NCI-H2227 (cell line): ENCODE measurements around the gene BEND2.

Experiments used
- DNase-seq: peaks from one replicate; lab custom pipeline; 2025; ENCODE audit not compliant: unreplicated experiment; lab: John Stamatoyannopoulos, UW

BEND2 gene

DNA sequence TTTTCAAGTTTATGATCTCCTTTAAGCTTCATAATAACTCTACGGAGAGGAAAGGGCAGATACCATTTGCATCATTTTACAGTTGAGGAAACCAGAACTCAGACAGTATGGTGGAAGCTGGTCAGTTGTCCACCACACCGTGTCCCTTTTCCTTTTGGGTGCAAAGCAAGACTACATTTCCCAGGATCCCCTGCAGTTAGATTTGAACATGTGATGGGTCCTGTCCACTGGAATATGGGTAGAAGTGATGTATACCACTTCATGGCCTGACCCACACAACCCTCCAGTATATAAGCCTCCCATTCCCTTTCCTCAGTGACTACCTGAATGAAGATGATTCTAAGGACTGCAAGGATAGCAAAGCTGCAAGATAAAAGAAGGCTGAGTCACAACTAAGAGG is 74.7 kb downstream of the BEND2 start:
- no peak for DNase-seq

DNA sequence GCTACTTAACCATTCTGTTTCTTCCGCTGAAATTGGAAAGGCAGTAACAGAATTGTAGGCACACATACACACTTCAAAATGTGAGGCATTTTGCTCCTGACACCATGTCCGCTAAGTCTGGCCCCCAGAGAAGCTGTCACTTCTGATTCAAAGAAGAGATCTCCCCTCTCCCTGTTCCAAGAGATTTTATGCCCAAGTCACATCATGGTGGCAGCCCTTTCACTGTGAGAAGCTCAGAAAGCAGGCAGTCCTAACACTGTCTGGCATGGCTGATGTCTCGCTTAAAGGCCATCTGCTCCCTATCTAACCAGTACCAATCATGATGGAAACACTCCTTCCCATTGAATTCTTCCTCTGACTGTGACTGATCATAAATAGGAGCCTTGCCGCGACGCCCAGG is 83.9 kb downstream of the BEND2 start:
- no peak for DNase-seq

DNA sequence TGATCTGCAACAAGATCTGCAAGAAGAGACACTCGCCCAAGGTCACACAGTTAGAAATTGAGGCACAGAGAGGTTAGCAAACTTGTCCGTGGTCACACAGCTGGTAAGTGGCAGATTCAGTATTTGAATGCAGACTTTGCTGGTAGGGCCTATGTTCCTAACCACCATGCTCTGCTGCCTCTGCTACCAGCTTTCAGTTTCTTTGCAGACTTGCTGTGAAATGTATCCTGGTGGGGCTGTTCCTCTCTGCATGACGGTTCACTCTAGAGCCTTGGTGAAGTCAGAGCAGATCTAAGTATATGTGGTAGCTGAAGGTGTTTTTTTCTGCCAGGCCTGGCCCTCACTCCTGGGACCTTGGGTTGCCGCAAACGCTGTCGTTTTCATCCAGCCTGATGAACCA is 87.1 kb downstream of the BEND2 start:
- no peak for DNase-seq

DNA sequence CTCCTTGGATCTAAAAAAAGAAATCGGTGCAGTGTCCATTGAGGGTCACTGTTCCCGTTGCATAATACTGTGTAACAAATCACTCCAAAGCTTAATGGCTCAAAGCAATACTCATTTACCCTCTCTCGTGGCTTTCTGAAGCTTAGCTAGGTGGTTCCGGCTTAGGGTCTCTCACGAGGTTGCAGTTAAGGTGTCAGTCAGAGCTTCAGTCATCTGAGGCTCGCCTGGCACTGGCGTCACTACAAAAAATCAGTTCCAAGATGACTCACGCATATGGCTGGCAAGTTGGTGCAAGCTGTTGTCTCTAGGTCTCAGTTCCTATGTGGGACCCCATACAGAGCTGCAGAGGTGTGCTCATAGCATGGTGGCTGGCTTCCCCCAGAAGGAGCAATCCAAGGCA is 91.0 kb downstream of the BEND2 start:
- no peak for DNase-seq

DNA sequence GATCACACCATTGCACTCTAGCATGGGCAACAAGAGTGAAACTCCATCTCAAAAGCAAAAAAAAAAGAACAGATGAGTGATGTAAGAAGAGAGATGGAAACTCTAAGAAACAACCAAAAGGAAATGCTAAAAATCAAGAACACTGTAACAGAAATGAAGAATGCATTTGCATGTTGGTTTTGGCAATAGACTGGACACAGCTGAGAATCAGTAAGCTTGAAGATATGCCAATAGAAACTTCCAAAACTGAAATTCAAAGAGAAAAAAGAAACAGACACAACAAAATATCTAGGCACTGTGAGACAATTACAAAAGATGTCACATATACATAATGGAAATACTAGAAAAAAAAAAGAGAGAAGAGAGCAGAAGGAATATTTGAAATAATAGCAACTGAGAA is 93.7 kb downstream of the BEND2 start:
- DNase-seq = no peak

DNA sequence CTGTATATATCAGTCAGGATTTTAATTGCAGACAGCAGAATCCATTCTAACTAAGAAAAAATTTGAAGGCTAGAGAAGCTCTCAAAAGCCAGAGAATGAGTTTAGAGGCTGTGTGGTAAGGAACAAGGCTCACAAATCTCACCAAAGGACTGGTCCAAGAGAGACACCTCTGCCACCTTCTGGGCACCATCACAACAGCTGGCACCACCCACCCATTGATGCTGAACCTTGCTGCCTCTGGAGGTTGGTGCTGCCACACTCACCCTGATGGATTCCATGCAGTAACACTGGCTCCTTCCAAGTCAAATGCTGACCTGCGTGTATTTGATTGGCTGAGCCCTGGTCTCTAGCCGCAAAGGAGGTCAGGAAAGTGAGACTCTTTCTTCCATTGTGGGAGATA is 100.8 kb downstream of the BEND2 start:
- no peak for DNase-seq
